ENCODE results near the gene TMEM255A. TPM values are rescaled to one million over a fixed set of nuclear protein-coding genes. Genes with fewer than 3 reads are reported as not detected.

TMEM255A gene
- total and polyA plus RNA-seq, 2 experiments from 2014 or later: 0.21 to 0.28 TPM

GRCh38 chrX:120334151-120334550 is 22.9 kb upstream of the TMEM255A start:
- Histone ChIP-seq H3K4me1 (ENCODE audit: insufficient read depth) (peaks cover 8% of the 10 kb centered on the region), H3K36me3 (ENCODE audit: insufficient read depth) (no peaks in the 10 kb centered on the region), H3K79me2 (replicated peaks; ENCODE audit: insufficient read depth) (no peaks in the 10 kb centered on the region), H3F3A (replicated peaks; ENCODE audit: low read depth) (no peaks in the 10 kb centered on the region), H3K4me3 (no peak overlapping the region), H2AFZ (no peak overlapping the region), H4K20me1 (replicated peaks; ENCODE audit: insufficient read depth) (no peaks in the 10 kb centered on the region), H3K27ac (ENCODE audit: low read depth) (no peak overlapping the region), H3K9me2 (ENCODE audit: insufficient read depth) (no peaks in the 10 kb centered on the region), H3K4me2 (no peak overlapping the region), H3K27me3 (ENCODE audit: insufficient read depth) (no peaks in the 10 kb centered on the region)
- Mint-ChIP-seq H3K4me3 (no peak overlapping the region), H3K4me1 (peaks cover 18% of the 10 kb centered on the region), H3K27me3 (ENCODE audit: insufficient read depth, low read depth, poor library complexity) (no peaks in the 10 kb centered on the region), H3K9me3 (peaks cover 28% of the 10 kb centered on the region), H3K36me3 (ENCODE audit: low read depth) (peaks cover 17% of the 10 kb centered on the region; the same call in 1 of the 3 replicates), H3K27ac (no peak overlapping the region)
- ATAC-seq (no peak), DNase-seq (ENCODE audit: low spot score) (no peak)
- TF ChIP-seq JUNB (IDR thresholded peaks at IDR 0.05; ENCODE audit: unreplicated experiment): no peak
- TF ChIP-seq, protein P1, sequence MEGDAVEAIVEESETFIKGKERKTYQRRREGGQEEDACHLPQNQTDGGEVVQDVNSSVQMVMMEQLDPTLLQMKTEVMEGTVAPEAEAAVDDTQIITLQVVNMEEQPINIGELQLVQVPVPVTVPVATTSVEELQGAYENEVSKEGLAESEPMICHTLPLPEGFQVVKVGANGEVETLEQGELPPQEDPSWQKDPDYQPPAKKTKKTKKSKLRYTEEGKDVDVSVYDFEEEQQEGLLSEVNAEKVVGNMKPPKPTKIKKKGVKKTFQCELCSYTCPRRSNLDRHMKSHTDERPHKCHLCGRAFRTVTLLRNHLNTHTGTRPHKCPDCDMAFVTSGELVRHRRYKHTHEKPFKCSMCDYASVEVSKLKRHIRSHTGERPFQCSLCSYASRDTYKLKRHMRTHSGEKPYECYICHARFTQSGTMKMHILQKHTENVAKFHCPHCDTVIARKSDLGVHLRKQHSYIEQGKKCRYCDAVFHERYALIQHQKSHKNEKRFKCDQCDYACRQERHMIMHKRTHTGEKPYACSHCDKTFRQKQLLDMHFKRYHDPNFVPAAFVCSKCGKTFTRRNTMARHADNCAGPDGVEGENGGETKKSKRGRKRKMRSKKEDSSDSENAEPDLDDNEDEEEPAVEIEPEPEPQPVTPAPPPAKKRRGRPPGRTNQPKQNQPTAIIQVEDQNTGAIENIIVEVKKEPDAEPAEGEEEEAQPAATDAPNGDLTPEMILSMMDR (conservative IDR thresholded peaks at IDR 0.05; ENCODE audit: low read depth in 2 of 2): 0 out of 4 replicates have a peak, but pooled peaks of 1 of the 2 experiments have one; percentile 5

- Mint-ChIP-seq H3K4me3 (no peak overlapping the region), H3K27me3 (ENCODE audit: insufficient read depth, low read depth, poor library complexity) (no peaks in the 10 kb centered on the region), H3K27ac (no peak overlapping the region), H3K9me3 (peaks cover 25% of the 10 kb centered on the region), H3K4me1 (peaks cover 18% of the 10 kb centered on the region), H3K36me3 (ENCODE audit: low read depth) (peaks cover 17% of the 10 kb centered on the region; the same call in 1 of the 3 replicates)
- peaks cover 8% of the 10 kb centered on the region for H3K4me1 ChIP-seq (ENCODE audit: insufficient read depth)
- TF ChIP-seq ZNF331 (CRISPR knock-in tag; IDR thresholded peaks at IDR 0.05; ENCODE audit: low read depth) (no peak), STAT1 (IDR thresholded peaks at IDR 0.05; ENCODE audit: unreplicated experiment) (no peak), NANOG (IDR thresholded peaks at IDR 0.05; ENCODE audit: borderline replicate concordance) (peak; percentile 59; the same call in 1 of the 2 replicates)
- no peak overlapping the region for H3K27ac ChIP-seq (ENCODE audit: low read depth)
- no peaks in the 10 kb centered on the region for H3K36me3 ChIP-seq (ENCODE audit: insufficient read depth)
- ATAC-seq (peak; percentile 80), DNase-seq (ENCODE audit: low spot score) (no peak)
- H4K20me1 ChIP-seq (replicated peaks; ENCODE audit: insufficient read depth): no peaks in the 10 kb centered on the region
- H3K4me3 ChIP-seq: no peak overlapping the region
- H3K9me2 ChIP-seq (ENCODE audit: insufficient read depth): no peaks in the 10 kb centered on the region
- H3K79me2 ChIP-seq (replicated peaks; ENCODE audit: insufficient read depth): no peaks in the 10 kb centered on the region
- no peaks in the 10 kb centered on the region for H3F3A ChIP-seq (replicated peaks; ENCODE audit: low read depth)
- H3K4me2 ChIP-seq: peak overlapping the region; percentile 49
- no peaks in the 10 kb centered on the region for H3K27me3 ChIP-seq (ENCODE audit: insufficient read depth)
- H2AFZ ChIP-seq: no peak overlapping the region
Observed at GRCh38 chrX:120332394-120332793, 21.1 kb upstream of the TMEM255A start.

- Mint-ChIP-seq H3K9me3 (peaks cover 12% of the 10 kb centered on the region), H3K36me3 (ENCODE audit: low read depth) (peaks cover 9% of the 10 kb centered on the region; the same call in 1 of the 3 replicates), H3K27me3 (ENCODE audit: insufficient read depth, low read depth, poor library complexity) (no peaks in the 10 kb centered on the region), H3K27ac (no peak overlapping the region), H3K4me1 (peaks cover 18% of the 10 kb centered on the region), H3K4me3 (no peak overlapping the region)
- Histone ChIP-seq H3F3A (replicated peaks; ENCODE audit: low read depth) (no peaks in the 10 kb centered on the region), H3K36me3 (ENCODE audit: insufficient read depth) (no peaks in the 10 kb centered on the region), H3K79me2 (replicated peaks; ENCODE audit: insufficient read depth) (no peaks in the 10 kb centered on the region), H3K9me2 (ENCODE audit: insufficient read depth) (no peaks in the 10 kb centered on the region), H3K27me3 (ENCODE audit: insufficient read depth) (no peaks in the 10 kb centered on the region), H4K20me1 (replicated peaks; ENCODE audit: insufficient read depth) (no peaks in the 10 kb centered on the region), H3K4me1 (ENCODE audit: insufficient read depth) (peaks cover 8% of the 10 kb centered on the region), H3K4me3 (no peak overlapping the region), H2AFZ (no peak overlapping the region), H3K4me2 (no peak overlapping the region), H3K27ac (ENCODE audit: low read depth) (no peak overlapping the region)
- no peak for TF ChIP-seq ZNF114 (CRISPR knock-in tag; IDR thresholded peaks at IDR 0.05)
- ATAC-seq: no peak
- DNase-seq (ENCODE audit: low spot score): no peak
Observed at GRCh38 chrX:120331116-120331515, 19.9 kb upstream of the TMEM255A start.
